CD4-positive, alpha-beta T cell treated with Interleukin-12 subunit alpha and Interleukin-12 subunit beta, for 1 hour (primary cell): ENCODE measurements around the gene ULK4.
"Not testable (repeated sequence)": the region's sequence is repeated elsewhere in the genome, so short reads cannot be mapped to it uniquely, and the experiment has no call there.

ENCODE experiments used
- DNase-seq: peaks from one replicate; pipeline ENCODE4 v3.0.0-alpha.2; 2020

Gene ULK4

GRCh38 chr3:41565948-41566514 is 395.9 kb downstream of the ULK4 start:
- DNase-seq, result no peak

DNA sequence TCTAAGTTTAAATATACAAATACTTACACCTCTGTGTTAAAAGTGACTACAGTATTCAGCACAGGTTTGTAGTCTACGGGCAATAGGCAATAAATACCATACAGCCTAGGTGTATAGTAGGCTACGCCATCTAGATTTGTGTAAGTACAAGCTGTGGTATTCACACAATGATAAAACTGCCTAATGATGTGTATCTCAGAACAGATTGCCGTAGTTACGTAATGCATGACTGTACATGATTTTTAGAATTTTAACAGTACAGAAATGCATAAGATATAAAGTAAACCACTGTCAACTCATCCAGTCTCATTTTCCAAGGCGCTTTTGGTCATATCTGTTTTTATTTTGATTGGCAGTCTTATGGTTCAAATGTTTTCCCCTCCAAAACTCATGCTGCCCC is 396.9 kb downstream of the ULK4 start:
- DNase-seq, result no peak

DNA sequence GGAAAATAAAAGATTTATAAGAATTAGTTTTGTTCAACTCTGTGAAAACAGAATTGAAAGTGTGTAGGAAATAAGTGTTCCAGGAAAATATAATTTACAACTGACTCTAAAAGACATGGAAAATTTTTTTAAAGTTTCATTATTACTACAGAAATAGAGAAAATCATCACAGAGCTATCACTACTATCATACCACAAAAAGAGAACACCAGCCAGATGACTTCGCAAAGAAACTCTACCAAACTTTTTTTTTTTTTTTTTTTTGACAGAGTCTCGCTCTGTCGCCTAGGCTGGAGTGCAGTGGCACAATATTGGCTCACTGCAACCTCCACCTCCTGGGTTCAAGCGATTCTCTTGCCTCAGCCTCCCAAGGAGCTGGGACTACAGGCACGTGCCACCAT is 405.7 kb downstream of the ULK4 start:
- not testable (repeated sequence) for DNase-seq

GRCh38 chr3:41532976-41533375 is 428.9 kb downstream of the ULK4 start:
- DNase-seq, result no peak

- no peak for DNase-seq
Measured at GRCh38 chr3:41526995-41527573, 434.8 kb downstream of the ULK4 start.

DNA sequence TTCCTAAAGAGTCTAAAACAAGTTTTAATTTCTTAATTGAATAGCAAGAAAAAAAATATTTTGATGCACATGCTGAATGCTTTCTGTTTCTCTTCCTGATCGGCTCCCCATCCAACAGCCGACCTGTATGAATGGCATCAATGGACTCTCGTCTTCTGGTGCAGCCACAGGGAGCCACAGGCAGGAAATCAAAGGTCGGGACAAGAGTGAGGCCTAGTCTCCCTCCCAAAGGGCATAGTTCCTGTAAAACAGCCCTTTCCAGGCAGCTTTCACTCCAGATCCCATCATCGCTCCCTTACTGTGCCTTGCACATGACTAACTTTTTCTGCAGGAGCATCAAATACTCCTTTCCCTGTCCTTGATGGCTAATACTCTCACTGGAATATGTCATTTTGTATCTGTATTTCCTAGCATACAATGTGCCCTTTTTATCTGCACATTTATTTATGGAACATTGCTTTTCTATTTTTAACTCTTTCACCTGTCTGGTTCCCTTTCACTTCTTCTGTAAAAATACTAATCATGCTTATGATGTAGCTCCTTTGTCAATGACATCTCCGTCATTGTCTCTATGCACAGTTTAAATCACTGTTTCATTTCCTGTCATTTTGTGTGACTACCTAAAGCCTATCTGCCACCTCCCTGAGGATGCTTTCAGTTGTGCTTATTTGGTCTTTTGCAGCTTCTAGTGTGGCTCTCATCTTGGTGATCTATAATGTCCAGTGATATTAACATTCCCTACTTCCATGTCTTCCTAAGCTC is 436.4 kb downstream of the ULK4 start:
- DNase-seq, result no peak

DNA sequence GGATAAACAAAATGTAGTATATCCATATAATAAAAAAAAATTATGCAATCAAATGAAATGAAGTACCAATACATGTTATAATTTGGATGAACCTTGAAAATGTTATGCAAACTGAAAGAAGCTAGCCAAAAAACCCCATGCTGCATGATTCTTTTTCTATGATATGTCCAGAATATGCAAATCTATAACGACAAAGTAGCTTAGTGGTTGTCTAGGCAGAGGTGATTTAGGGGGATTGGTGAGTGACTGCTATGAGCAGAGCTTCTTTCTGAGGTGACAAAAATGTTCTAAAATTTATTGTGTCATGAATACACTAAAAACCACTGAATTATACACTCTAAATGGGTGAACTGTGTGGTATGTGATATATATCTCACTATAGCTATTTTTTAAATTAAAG is 438.0 kb downstream of the ULK4 start:
- DNase-seq, result no peak

- DNase-seq, result no peak
Measured at GRCh38 chr3:41522612-41523011, 439.3 kb downstream of the ULK4 start.

DNA sequence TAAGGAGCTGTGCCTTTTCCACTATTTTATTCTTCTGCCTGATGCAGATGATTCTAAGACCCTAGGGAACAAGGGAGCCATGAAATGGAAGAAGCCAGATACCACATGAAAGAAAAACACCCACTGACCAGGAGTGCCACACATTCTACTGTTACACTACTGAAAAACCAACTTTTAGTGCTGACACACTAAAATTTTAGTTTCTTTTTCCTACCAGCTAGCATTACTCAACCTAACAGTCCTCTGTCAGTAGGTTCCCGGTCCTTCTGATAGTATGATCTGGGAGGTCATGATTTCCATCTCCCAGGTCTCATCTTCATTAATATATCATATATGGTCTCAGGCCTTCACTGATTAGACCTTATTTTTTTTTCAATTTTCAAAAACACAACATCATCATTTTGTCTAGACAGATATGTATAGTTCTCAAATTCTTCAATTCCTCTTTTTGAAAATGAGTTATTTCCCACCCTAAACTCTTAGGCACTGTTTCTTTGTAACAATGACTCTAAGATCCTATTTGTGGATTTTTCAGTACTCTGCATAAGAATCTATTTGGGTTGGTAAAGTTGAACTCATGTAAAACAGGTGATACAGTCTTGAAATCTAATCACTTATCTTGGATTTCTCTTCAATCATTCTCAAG is 440.8 kb downstream of the ULK4 start:
- DNase-seq, result no peak

DNA sequence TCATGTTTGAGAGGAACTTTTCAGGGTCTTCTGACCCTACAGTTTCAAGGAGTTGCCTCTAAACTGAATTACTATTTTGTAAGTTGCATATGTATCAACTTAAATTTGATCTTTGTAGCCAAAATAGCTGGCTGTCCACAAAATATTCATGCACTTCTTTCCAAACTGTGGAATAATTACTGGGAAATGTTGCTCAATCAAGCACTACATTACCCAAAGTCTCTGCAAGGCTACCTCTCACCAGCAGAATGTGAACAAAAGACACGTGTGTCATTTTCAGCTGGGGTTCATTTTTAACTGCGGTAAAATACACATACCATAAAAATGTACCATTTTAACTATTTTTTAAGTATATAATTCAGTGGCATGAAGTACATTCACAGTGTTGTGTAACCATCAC is 442.2 kb downstream of the ULK4 start:
- no peak for DNase-seq

- DNase-seq, result no peak
Measured at GRCh38 chr3:41518626-41519025, 443.3 kb downstream of the ULK4 start.

DNA sequence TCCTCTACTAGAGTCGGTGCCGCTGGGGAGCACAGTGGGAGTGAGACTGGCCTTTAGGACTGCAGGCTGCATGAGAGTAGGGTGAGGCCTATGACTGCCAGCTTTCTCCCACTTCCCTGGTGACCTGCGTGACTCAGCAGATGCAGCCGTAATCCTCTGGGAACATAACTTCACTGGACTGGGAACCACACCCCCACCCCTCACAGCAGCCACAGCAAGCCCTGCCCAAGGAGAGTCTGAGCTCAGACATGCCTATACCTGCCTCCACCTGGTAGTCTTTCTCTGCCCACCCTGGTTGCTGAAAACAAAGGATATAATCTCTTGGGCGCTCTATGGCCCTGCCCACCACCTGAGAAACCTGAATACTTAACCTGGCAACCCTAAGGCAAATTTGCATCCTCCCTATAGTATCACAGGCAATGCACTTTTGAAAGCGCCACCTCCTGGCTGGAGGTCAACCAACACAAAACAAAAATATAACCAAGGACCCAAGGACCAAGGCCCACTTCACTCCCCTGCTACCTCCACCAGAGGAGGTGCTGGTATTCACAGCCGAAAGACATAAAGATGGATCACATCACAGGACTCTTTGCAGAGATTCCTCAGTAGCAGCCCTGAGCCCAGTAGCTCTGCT is 453.7 kb downstream of the ULK4 start:
- no peak for DNase-seq

GRCh38 chr3:41507336-41508062 is 454.4 kb downstream of the ULK4 start:
- no peak for DNase-seq

- DNase-seq, result no peak
Measured at GRCh38 chr3:41503998-41504623, 457.8 kb downstream of the ULK4 start.

GRCh38 chr3:41502481-41502880 is 459.4 kb downstream of the ULK4 start:
- no peak for DNase-seq

DNA sequence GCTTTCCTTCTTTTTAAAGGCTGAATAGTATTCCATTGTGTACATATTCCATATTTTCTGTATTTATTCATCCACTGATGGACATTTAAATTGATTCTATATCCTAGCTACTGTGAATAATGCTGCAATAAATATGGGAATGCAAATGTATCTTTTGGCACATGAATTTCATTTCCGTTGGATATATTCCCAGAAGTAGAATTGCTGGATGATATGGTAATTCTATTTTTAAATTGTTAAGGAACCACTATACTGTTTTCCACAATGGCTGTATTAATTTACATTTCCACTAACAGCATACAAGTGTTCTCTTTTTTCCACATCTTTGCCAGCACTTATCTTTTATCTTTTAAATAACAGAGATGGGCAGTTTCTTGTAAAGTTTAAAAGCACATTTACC is 459.9 kb downstream of the ULK4 start:
- no peak for DNase-seq

DNA sequence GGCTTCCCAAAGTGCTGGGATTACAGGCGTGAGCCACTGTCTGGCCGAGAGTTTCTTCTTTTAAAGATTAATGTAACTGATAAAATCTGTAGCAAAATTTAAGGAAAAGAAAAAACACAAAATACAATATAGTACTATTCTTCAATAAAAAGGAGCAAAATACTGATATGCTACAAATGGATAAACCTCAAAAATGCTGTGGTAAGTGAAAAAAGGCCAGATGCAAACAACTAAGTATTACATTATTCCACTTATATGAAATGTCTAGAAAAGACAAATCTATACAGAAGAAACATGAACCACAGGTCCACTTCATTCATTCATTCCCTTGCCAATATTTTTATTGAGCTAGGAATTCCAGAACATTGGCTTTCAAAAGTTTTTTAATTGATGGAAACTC is 463.1 kb downstream of the ULK4 start:
- no peak for DNase-seq

DNA sequence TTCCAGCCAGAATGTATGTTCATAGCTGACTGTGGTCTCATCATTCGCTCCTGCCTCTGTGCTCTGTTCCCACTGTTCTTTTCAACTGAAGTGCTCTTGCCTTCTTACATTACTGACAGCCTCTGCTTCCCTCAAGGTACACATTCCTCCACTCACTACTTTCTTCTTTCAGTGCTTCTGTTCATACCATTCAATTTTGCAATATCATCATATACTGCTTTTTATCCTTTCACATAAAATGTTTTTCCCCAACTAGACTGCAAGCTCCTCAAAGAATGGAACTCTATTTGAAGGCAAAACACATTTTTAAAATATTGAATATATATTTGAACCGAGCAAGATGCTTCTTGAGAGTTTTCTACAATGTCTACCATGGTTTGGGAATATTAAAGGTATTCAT is 471.5 kb downstream of the ULK4 start:
- no peak for DNase-seq

GRCh38 chr3:41489231-41489630 is 472.7 kb downstream of the ULK4 start:
- DNase-seq, result no peak

DNA sequence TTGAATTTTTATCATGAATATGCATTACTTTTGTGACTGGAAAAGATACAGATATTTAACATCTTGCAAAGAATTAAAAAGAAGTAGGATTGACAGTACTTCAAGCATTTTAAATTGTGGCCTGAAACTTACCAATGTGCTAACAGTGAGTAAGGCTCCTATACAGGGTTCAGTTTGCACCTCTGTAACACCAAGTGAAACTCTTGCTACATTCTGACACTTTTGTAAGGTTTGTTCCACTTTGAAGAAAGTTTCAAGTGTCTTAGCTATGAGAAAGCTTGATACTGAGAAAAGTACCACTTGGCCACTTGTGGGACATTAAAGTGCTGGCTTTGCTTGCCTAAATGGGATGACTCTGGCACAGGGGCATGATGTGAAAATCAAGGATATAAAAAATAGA is 473.4 kb downstream of the ULK4 start:
- DNase-seq, result no peak

DNA sequence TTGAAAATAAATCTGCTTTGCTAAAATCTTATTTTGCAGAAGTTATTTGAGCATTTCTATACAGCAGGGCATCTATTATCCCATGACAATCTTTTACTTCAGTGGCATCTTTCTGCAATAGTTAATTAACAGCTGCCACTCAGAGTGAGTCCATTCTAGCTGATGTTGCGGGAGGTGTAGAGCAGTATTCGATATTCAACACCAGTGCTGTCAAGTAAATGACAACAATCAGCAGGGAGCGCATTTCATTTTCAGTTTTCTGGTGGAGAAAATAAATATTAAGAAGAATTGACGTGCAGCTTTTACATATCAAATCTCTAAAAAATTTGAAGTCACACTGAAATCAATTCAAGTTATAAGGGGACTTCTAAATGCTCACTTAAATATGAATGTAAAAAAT is 476.4 kb downstream of the ULK4 start:
- no peak for DNase-seq

DNA sequence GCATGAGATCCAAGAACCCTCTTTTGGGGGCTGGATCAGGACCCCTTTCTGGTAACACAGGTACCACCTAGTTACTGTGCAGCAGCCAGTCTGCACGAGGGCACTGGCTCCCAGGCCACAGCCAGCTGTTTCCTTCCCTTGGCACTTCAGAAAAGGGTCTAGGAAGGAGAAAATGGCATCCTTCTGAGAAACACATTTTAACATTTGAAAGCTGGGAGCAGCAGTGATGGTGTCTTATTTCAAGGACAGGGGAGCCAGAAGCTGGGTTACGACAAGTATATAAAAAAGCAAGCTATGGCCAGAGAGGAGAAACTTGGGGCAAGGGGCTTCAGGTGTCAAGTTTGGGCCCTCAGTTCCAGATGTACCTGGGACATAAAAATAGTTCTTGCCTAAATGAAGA is 479.8 kb downstream of the ULK4 start:
- no peak for DNase-seq
